Renal cortical epithelial cell (primary cell): ENCODE measurements around the gene IFI44. TPM values are rescaled to one million over a fixed set of nuclear protein-coding genes. Genes with fewer than 3 reads are reported as not detected.

ENCODE experiments used
- DNase-seq: peaks from one replicate; pipeline ENCODE4 v3.0.0-alpha.2; 2011; ENCODE audit warnings: low read depth
- total RNA-seq: library from RNA; depleted of rRNA; stranded (reverse); fragments of >200 nt; gene quantifications from 2 replicates; pipeline ENCODE4 v1.2.3, GENCODE V29; 2014

The IFI44 gene
- 8.6 and 19.6 TPM in 2 replicates for total RNA-seq

- peak; percentile 84 for DNase-seq
Observed at GRCh38 chr1:78649628-78650027, at the start of gene IFI44. Gene IFI44, plus strand, starts transcription at chr1:78649831. Its CDS starts 365 bp downstream, at chr1:78650196.

- DNase-seq, result no peak
Observed at GRCh38 chr1:78601068-78601467, 48.6 kb upstream of the IFI44 start.

GRCh38 chr1:78603206-78603605 is 46.4 kb upstream of the IFI44 start:
- DNase-seq, result no peak

GRCh38 chr1:78604643-78605042 is 45.0 kb upstream of the IFI44 start:
- DNase-seq, result no peak

- no peak for DNase-seq
Observed at GRCh38 chr1:78606274-78606673, 43.4 kb upstream of the IFI44 start.

GRCh38 chr1:78607334-78607927 is 42.2 kb upstream of the IFI44 start:
- DNase-seq, result peak; percentile 43

GRCh38 chr1:78607944-78608343 is 41.7 kb upstream of the IFI44 start:
- DNase-seq, result no peak

- peak; percentile 85 for DNase-seq
Observed at GRCh38 chr1:78617615-78618026, 32.0 kb upstream of the IFI44 start.

- no peak for DNase-seq
Observed at GRCh38 chr1:78619032-78619431, 30.6 kb upstream of the IFI44 start.

- no peak for DNase-seq
Observed at GRCh38 chr1:78619446-78619802, 30.2 kb upstream of the IFI44 start.

- peak; percentile 62 for DNase-seq
Observed at GRCh38 chr1:78619803-78620579, 29.6 kb upstream of the IFI44 start, which contains the start of gene IFI44L. Gene IFI44L, plus strand, starts transcription at chr1:78620448. Its CDS starts 7,468 bp downstream, at chr1:78627916.

- peak; percentile 57 for DNase-seq
Observed at GRCh38 chr1:78620666-78621065, 29.0 kb upstream of the IFI44 start.

- DNase-seq, result no peak
Observed at GRCh38 chr1:78622548-78622947, 27.1 kb upstream of the IFI44 start.

- DNase-seq, result no peak
Observed at GRCh38 chr1:78624035-78624434, 25.6 kb upstream of the IFI44 start.

- DNase-seq, result no peak
Observed at GRCh38 chr1:78627321-78627720, 22.3 kb upstream of the IFI44 start.

GRCh38 chr1:78630600-78630999 is 19.0 kb upstream of the IFI44 start:
- no peak for DNase-seq

- no peak for DNase-seq
Observed at GRCh38 chr1:78633209-78633608, 16.4 kb upstream of the IFI44 start.

GRCh38 chr1:78640462-78640861 is 9.2 kb upstream of the IFI44 start:
- DNase-seq, result no peak

GRCh38 chr1:78641558-78641957 is 8.1 kb upstream of the IFI44 start:
- no peak for DNase-seq

GRCh38 chr1:78645723-78646122 is 3.9 kb upstream of the IFI44 start:
- DNase-seq, result no peak

- no peak for DNase-seq
Observed at GRCh38 chr1:78647238-78647637, 2.4 kb upstream of the IFI44 start.

GRCh38 chr1:78650114-78650660 is 556 bp downstream of the IFI44 start:
- no peak for DNase-seq

- DNase-seq, result no peak
Observed at GRCh38 chr1:78651241-78651640, 1.6 kb downstream of the IFI44 start.
